ENCODE data around the gene PKHD1.

Gene PKHD1

GRCh38 chr6:52103623-52104022 is 16.2 kb upstream of the PKHD1 start:
- TF ChIP-seq TEAD4 (IDR thresholded peaks at IDR 0.05): no peak
- TF ChIP-seq NFIC (IDR thresholded peaks at IDR 0.05): no peak

- TF ChIP-seq FOXM1 (IDR thresholded peaks at IDR 0.05; ENCODE audit: borderline replicate concordance, low read depth): no peak
- TF ChIP-seq REST (IDR thresholded peaks at IDR 0.05; ENCODE audit: low read depth): no peak
- TF ChIP-seq ZBTB7A (IDR thresholded peaks at IDR 0.05; ENCODE audit: low read depth): no peak
- no peak for TF ChIP-seq EP300 (IDR thresholded peaks at IDR 0.05; ENCODE audit: borderline replicate concordance)
- TF ChIP-seq EGR1 (IDR thresholded peaks at IDR 0.05): no peak
- no peak for TF ChIP-seq CREB1 (IDR thresholded peaks at IDR 0.05; ENCODE audit: low read depth)
- TF ChIP-seq TAF1 (IDR thresholded peaks at IDR 0.05; ENCODE audit: low read depth): no peak
- TF ChIP-seq YY1 (IDR thresholded peaks at IDR 0.05; ENCODE audit: low read depth): no peak
- no peak for TF ChIP-seq CEBPB (IDR thresholded peaks at IDR 0.05)
- TF ChIP-seq USF1 (IDR thresholded peaks at IDR 0.05): no peak
- TF ChIP-seq TEAD4 (IDR thresholded peaks at IDR 0.05): no peak
- no peak for TF ChIP-seq TCF12 (IDR thresholded peaks at IDR 0.05; ENCODE audit: low read depth)
- no peak for TF ChIP-seq MAX (IDR thresholded peaks at IDR 0.05)
- no peak for TF ChIP-seq RAD21 (IDR thresholded peaks at IDR 0.05; ENCODE audit: low read depth)
- no peak for TF ChIP-seq NFIC (IDR thresholded peaks at IDR 0.05)
Measured at GRCh38 chr6:52102405-52102804, 15.0 kb upstream of the PKHD1 start.

GRCh38 chr6:52098721-52099120 is 11.3 kb upstream of the PKHD1 start:
- TF ChIP-seq CEBPB (IDR thresholded peaks at IDR 0.05): no peak
- TF ChIP-seq TEAD4 (IDR thresholded peaks at IDR 0.05): no peak
- TF ChIP-seq RAD21 (IDR thresholded peaks at IDR 0.05; ENCODE audit: low read depth): no peak
- no peak for TF ChIP-seq EP300 (IDR thresholded peaks at IDR 0.05; ENCODE audit: borderline replicate concordance)
- TF ChIP-seq EGR1 (IDR thresholded peaks at IDR 0.05): no peak
- TF ChIP-seq ZBTB7A (IDR thresholded peaks at IDR 0.05; ENCODE audit: low read depth): no peak
- TF ChIP-seq CREB1 (IDR thresholded peaks at IDR 0.05; ENCODE audit: low read depth): no peak
- TF ChIP-seq MAX (IDR thresholded peaks at IDR 0.05): no peak
- no peak for TF ChIP-seq FOXM1 (IDR thresholded peaks at IDR 0.05; ENCODE audit: borderline replicate concordance, low read depth)
- TF ChIP-seq YY1 (IDR thresholded peaks at IDR 0.05; ENCODE audit: low read depth): no peak

- no peak for TF ChIP-seq TCF12 (IDR thresholded peaks at IDR 0.05; ENCODE audit: low read depth)
- no peak for TF ChIP-seq NFIC (IDR thresholded peaks at IDR 0.05)
- no peak for TF ChIP-seq TEAD4 (IDR thresholded peaks at IDR 0.05)
- TF ChIP-seq TAF1 (IDR thresholded peaks at IDR 0.05; ENCODE audit: low read depth): no peak
- no peak for TF ChIP-seq FOXM1 (IDR thresholded peaks at IDR 0.05; ENCODE audit: borderline replicate concordance, low read depth)
- no peak for TF ChIP-seq CEBPB (IDR thresholded peaks at IDR 0.05)
- TF ChIP-seq ZBTB7A (IDR thresholded peaks at IDR 0.05; ENCODE audit: low read depth): no peak
- no peak for TF ChIP-seq EGR1 (IDR thresholded peaks at IDR 0.05)
- TF ChIP-seq CREB1 (IDR thresholded peaks at IDR 0.05; ENCODE audit: low read depth): no peak
- no peak for TF ChIP-seq EP300 (IDR thresholded peaks at IDR 0.05; ENCODE audit: borderline replicate concordance)
- TF ChIP-seq USF1 (IDR thresholded peaks at IDR 0.05): no peak
- no peak for TF ChIP-seq MAX (IDR thresholded peaks at IDR 0.05)
- no peak for TF ChIP-seq REST (IDR thresholded peaks at IDR 0.05; ENCODE audit: low read depth)
- TF ChIP-seq YY1 (IDR thresholded peaks at IDR 0.05; ENCODE audit: low read depth): no peak
Measured at GRCh38 chr6:52089758-52090348, 2.4 kb upstream of the PKHD1 start.

GRCh38 chr6:52086741-52087140 is 672 bp downstream of the PKHD1 start:
- TF ChIP-seq USF1 (IDR thresholded peaks at IDR 0.05) (no peak), NFIC (IDR thresholded peaks at IDR 0.05) (no peak), RAD21 (IDR thresholded peaks at IDR 0.05; ENCODE audit: low read depth) (no peak), MAX (IDR thresholded peaks at IDR 0.05) (no peak), TAF1 (IDR thresholded peaks at IDR 0.05; ENCODE audit: low read depth) (no peak), CEBPB (IDR thresholded peaks at IDR 0.05) (no peak), ZBTB7A (IDR thresholded peaks at IDR 0.05; ENCODE audit: low read depth) (no peak), TCF12 (IDR thresholded peaks at IDR 0.05; ENCODE audit: low read depth) (no peak), CREB1 (IDR thresholded peaks at IDR 0.05; ENCODE audit: low read depth) (no peak), TEAD4 (IDR thresholded peaks at IDR 0.05) (no peak), EP300 (IDR thresholded peaks at IDR 0.05; ENCODE audit: borderline replicate concordance) (no peak)

All from Ishikawa (cell line).